GM23248 (cell line): Measurements from ENCODE around the gene ATP4A. TPM values are rescaled to one million over a fixed set of nuclear protein-coding genes. Genes with fewer than 3 reads are reported as not detected.

Experiments used
- DNase-seq: peaks from one replicate; pipeline ENCODE4 v3.0.0-alpha.2; 2015
- H2AFZ ChIP-seq: fragments of 200-600 bp; sonication (generic); 2 replicates; pipeline ENCODE4 v1.6.1; 2016; ENCODE audit warnings: antibody characterized with exemption
- H3F3A ChIP-seq: fragments of 200-600 bp; sonication (generic); 2 replicates; pipeline ENCODE4 v1.6.1; 2016; ENCODE audit warnings: mild to moderate bottlenecking, antibody characterized with exemption, mixed run types; ENCODE audit not compliant: insufficient read depth
- H3K27ac ChIP-seq: fragments of 200-600 bp; sonication (generic); 2 replicates; pipeline ENCODE4 v1.5.1; 2016; ENCODE audit warnings: mild to moderate bottlenecking
- H3K27me3 ChIP-seq: fragments of 200-600 bp; sonication (generic); replicated peaks from 2 replicates; pipeline ENCODE4 v1.6.1; 2016; ENCODE audit warnings: mild to moderate bottlenecking; ENCODE audit not compliant: insufficient read depth
- H3K36me3 ChIP-seq: fragments of 200-600 bp; sonication (generic); 2 replicates; pipeline ENCODE4 v1.6.1; 2016; ENCODE audit warnings: low read depth, mild to moderate bottlenecking
- H3K4me1 ChIP-seq: fragments of 200-600 bp; sonication (generic); 2 replicates; pipeline ENCODE4 v1.6.1; 2016; ENCODE audit warnings: mild to moderate bottlenecking; ENCODE audit not compliant: insufficient read depth
- H3K4me2 ChIP-seq: fragments of 200-600 bp; sonication (generic); one replicate; pipeline ENCODE4 v1.6.1; 2016; ENCODE audit warnings: mild to moderate bottlenecking; ENCODE audit not compliant: unreplicated experiment
- H3K4me3 ChIP-seq: fragments of 200-600 bp; sonication (generic); 2 replicates; pipeline ENCODE4 v1.5.1; 2016; ENCODE audit warnings: mild to moderate bottlenecking
- H3K79me2 ChIP-seq: fragments of 200-600 bp; sonication (generic); 2 replicates; pipeline ENCODE4 v1.6.1; 2016; ENCODE audit warnings: mild to moderate bottlenecking; ENCODE audit not compliant: insufficient read depth
- H3K9ac ChIP-seq: fragments of 200-600 bp; sonication (generic); 2 replicates; pipeline ENCODE4 v1.6.1; 2016; ENCODE audit warnings: mild to moderate bottlenecking
- H3K9me2 ChIP-seq: fragments of 200-600 bp; sonication (generic); 2 replicates; pipeline ENCODE4 v1.6.1; 2016; ENCODE audit warnings: mixed run types, mild to moderate bottlenecking, moderate library complexity; ENCODE audit not compliant: insufficient read depth
- H3K9me3 ChIP-seq: fragments of 200-600 bp; sonication (generic); one replicate; pipeline ENCODE4 v1.6.1; 2017; ENCODE audit warnings: low read depth
- H4K20me1 ChIP-seq: fragments of 200-600 bp; sonication (generic); 2 replicates; pipeline ENCODE4 v1.6.0; 2016; ENCODE audit not compliant: insufficient read depth
- EZH2 ChIP-seq: fragments of 200-600 bp; sonication (generic); IDR thresholded peaks from 2 replicates; pipeline ENCODE4 v1.6.1; 2018; ENCODE audit warnings: antibody characterized with exemption, mild to moderate bottlenecking; ENCODE audit not compliant: insufficient read depth, poor library complexity, severe bottlenecking
- EZH2phosphoT487 ChIP-seq: fragments of 200-600 bp; sonication (generic); IDR thresholded peaks from 2 replicates; pipeline ENCODE4 v1.6.1; 2018; ENCODE audit warnings: antibody characterized with exemption, moderate library complexity, mild to moderate bottlenecking, low read depth; ENCODE audit not compliant: insufficient read depth
- WGBS, 2 experiments: methylation state at CpG; one replicate each; pipeline ENCODE4 v1.1.6; 2015 to 2017; ENCODE audit warnings: low lambda C conversion rate in 2 of 2, low coverage in 1 of 2; ENCODE audit errors: missing lambda C conversion rate in 2 of 2; 5-methylcytosine and 5-hydroxymethylcytosine counted together
- in situ Hi-C: fragments of 300-500 bp; cut with MboI; formaldehyde crosslinking; loops from 2 replicates; pipeline ENCODE4 v1.15.0; 2020
- polyA plus RNA-seq: library from polyadenylated mRNA; unstranded; fragments of >200 nt; fragmentation: Nextera tagmentation; extraction: Ambion mirVana; gene quantifications from 2 replicates; pipeline ENCODE4 v1.2.1, GENCODE V29; 2016
- total RNA-seq: library from RNA; depleted of rRNA; stranded (reverse); fragments of >200 nt; shearing (Covaris generic); gene quantifications from 2 replicates; pipeline ENCODE4 v1.2.3, GENCODE V29; 2014

ATP4A gene
- total and polyA plus RNA-seq, 2 experiments from 2014 or later, result not detected

- Histone ChIP-seq H3K4me2 (no peak overlapping the region), H3K9ac (no peak overlapping the region), H3K27me3 (no peaks in the 10 kb centered on the region), H3K4me1 (no peaks in the 10 kb centered on the region), H3F3A (no peaks in the 10 kb centered on the region), H4K20me1 (no peaks in the 10 kb centered on the region), H3K79me2 (no peaks in the 10 kb centered on the region), H3K9me2 (no peaks in the 10 kb centered on the region), H3K36me3 (no peaks in the 10 kb centered on the region), H3K4me3 (no peak overlapping the region), H3K9me3 (no peaks in the 10 kb centered on the region), H3K27ac (no peak overlapping the region), H2AFZ (no peak overlapping the region)
- WGBS, 2 experiments, result 57 to 58% methylated on average over 14 of the region's 14 CpGs
- no peak for DNase-seq
- in situ Hi-C loops, result no loop called here
- TF ChIP-seq EZH2phosphoT487 (no peak), EZH2 (no peak)
These were observed 10.0 kb downstream of the ATP4A start for GRCh38 chr19:35553385-35554000.

- in situ Hi-C loops, result no loop called here
- no peaks in the 10 kb centered on the region for H3K27me3 ChIP-seq
- no peak overlapping the region for H3K4me2 ChIP-seq
- H3K36me3 ChIP-seq, result no peaks in the 10 kb centered on the region
- H3K9me3 ChIP-seq, result no peaks in the 10 kb centered on the region
- no peaks in the 10 kb centered on the region for H3K9me2 ChIP-seq
- no peaks in the 10 kb centered on the region for H3F3A ChIP-seq
- DNase-seq, result no peak
- H3K4me1 ChIP-seq, result no peaks in the 10 kb centered on the region
- H3K27ac ChIP-seq, result no peak overlapping the region
- H2AFZ ChIP-seq, result no peak overlapping the region
- H3K9ac ChIP-seq, result no peak overlapping the region
- no peaks in the 10 kb centered on the region for H4K20me1 ChIP-seq
- no peak overlapping the region for H3K4me3 ChIP-seq
- 45 to 50% methylated on average over 13 of the region's 13 CpGs for WGBS, 2 experiments
- TF ChIP-seq EZH2phosphoT487 (no peak), EZH2 (no peak)
- H3K79me2 ChIP-seq, result no peaks in the 10 kb centered on the region
These were observed 10.7 kb downstream of the ATP4A start for GRCh38 chr19:35552534-35553384.

GRCh38 chr19:35551091-35551810 lies 12.2 kb downstream of the ATP4A start:
- no peaks in the 10 kb centered on the region for H3F3A ChIP-seq
- in situ Hi-C loops, result no loop called here
- DNase-seq, result no peak

GRCh38 chr19:35549879-35550523 lies 13.5 kb downstream of the ATP4A start:
- H3K27me3 ChIP-seq, result no peaks in the 10 kb centered on the region
- no peak overlapping the region for H3K9ac ChIP-seq
- no peak overlapping the region for H3K27ac ChIP-seq
- no peak for TF ChIP-seq EZH2
- TF ChIP-seq EZH2phosphoT487, result no peak
- WGBS, 2 experiments, result 80 to 86% methylated on average over 14 to 15 of the region's 15 CpGs
- no peaks in the 10 kb centered on the region for H3F3A ChIP-seq
- H4K20me1 ChIP-seq, result no peaks in the 10 kb centered on the region
- H3K79me2 ChIP-seq, result peaks cover 17% of the 10 kb centered on the region
- in situ Hi-C loops, result no loop called here
- no peak for DNase-seq
- H3K4me1 ChIP-seq, result no peaks in the 10 kb centered on the region
- H3K9me2 ChIP-seq, result no peaks in the 10 kb centered on the region
- no peak overlapping the region for H3K4me3 ChIP-seq
- H3K4me2 ChIP-seq, result no peak overlapping the region
- no peaks in the 10 kb centered on the region for H3K36me3 ChIP-seq
- no peaks in the 10 kb centered on the region for H3K9me3 ChIP-seq
- H2AFZ ChIP-seq, result no peak overlapping the region

More at GRCh38 chr19:35551091-35551810, 12.2 kb downstream of the ATP4A start:
- H4K20me1 ChIP-seq, result no peaks in the 10 kb centered on the region
- no peak overlapping the region for H3K4me2 ChIP-seq
- H3K4me3 ChIP-seq, result no peak overlapping the region
- 79 to 81% methylated on average over 21 of the region's 21 CpGs for WGBS, 2 experiments
- H3K9me3 ChIP-seq, result no peaks in the 10 kb centered on the region
- H3K36me3 ChIP-seq, result no peaks in the 10 kb centered on the region
- H3K27ac ChIP-seq, result no peak overlapping the region
- no peaks in the 10 kb centered on the region for H3K4me1 ChIP-seq
- H3K27me3 ChIP-seq, result no peaks in the 10 kb centered on the region
- peaks cover 8% of the 10 kb centered on the region for H3K79me2 ChIP-seq
- H3K9me2 ChIP-seq, result no peaks in the 10 kb centered on the region
- H2AFZ ChIP-seq, result no peak overlapping the region
- H3K9ac ChIP-seq, result no peak overlapping the region
- no peak for TF ChIP-seq EZH2phosphoT487
- TF ChIP-seq EZH2, result no peak
